Posterior cingulate gyrus (tissue), 11 donors: ENCODE measurements around the gene CCDC116.
"Not testable (repeated sequence)": the region's sequence is repeated elsewhere in the genome, so short reads cannot be mapped to it uniquely, and the experiment has no call there.

ENCODE experiments used
- DNase-seq, 10 donors: peaks; one replicate each; pipeline versions ENCODE4 v3.0.0 to v3.0.0-alpha.2; 2020 to 2021; ENCODE audit warnings: mixed read lengths in 3 of 10
- intact Hi-C: fragments of 100-400 bp; cut with DNase I; formaldehyde crosslinking; loops from one replicate; pipeline ENCODE4 v1.15.1; 2023

Gene CCDC116

DNA sequence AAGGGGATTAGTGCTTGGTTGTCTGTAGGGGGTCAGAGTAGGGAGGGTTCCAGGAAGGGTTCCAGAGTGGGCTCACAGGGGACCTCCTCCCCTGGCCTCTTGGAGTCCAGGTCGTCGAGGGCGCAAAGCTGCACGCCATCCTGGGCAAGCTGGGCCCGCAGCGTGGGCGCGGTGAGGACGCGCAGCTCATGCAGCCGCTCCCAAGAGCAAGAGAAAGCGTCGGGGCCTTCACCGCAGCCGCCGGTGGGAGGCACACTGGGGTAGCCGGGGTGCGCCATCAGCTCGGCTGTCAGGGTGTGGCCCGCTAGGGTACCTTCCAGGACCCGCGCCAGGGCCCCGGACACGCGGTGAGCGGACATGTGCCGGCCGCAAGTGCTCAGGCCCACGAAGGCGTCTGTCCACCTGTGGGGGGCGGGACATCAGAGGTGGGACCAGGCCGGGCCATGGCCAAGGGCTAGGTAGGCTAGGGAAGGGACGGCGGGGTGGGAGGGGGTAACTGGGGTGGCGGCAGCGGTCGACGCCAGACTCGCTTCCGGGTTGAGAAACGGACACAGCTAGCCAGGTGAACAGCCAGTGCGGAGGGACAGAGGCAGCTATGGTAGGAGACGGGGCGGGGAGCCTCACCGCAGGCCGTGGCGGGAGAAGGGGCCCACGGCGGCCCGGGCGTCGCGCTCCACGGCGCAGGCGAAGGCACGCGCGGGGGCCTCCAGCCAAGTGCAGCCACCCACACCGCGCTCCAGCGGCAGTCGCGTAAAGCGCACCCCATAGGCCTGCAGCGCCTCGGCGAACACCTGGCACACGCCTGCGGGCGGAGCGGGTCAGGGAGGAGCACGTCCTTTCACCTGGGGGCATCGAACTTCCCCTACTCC is 3.9 kb upstream of the CCDC116 start:
- DNase-seq = peak in 2 of 10 donors; percentile 61 to 85
- intact Hi-C loops = no loop called here

DNA sequence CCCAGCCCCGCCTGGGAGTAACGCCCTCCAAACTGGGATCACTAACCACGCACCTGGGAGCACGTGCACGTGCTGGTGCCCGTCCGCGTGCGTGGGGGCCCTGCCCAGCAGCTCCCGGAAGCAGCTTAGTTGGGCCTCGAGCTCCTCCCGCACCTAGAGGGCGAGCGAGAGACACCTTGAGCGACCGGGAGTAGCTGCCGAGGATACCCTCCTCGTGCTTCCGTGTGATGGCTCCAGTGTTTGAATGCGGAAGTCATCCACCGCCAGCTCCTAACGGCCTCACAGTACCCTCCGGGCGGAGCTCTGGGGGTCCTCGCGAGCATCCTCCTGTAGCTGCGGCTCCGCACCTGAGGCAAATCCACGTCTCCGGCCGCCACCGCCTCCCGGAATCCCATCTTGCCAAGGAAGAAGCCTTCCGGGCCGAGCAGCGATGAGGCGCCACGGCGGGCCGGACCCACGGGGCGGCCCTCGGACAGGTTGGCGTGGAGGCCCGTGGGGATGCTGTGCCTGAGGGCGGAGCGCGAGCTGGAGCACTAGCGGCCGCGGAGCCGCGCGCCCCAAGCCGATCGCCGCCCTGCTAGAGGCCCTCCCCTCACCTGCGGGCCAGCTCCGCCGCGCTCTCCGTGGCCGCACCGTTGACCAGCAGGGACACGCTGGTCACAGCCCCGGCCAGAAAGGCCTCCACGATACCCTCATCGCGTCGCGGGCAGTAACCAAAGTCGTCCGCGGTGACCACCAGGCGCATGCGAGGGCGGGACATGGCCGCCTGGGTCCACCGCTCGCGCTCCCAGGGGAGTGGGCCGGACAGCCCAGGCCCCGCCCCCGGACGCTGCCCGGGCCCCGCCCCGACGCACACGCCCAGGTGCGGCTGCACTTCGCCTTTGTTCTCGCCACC is 3.1 kb upstream of the CCDC116 start, which contains the start of gene YDJC:
TSS of gene YDJC (minus strand) at position 768 of the 895 bp plus-strand sequence. CDS start at position 760, 8 bp downstream.
- DNase-seq = peak in 9 of 10 donors; percentile 84 to 99 (median 92)
- intact Hi-C loops = no loop called here

DNA sequence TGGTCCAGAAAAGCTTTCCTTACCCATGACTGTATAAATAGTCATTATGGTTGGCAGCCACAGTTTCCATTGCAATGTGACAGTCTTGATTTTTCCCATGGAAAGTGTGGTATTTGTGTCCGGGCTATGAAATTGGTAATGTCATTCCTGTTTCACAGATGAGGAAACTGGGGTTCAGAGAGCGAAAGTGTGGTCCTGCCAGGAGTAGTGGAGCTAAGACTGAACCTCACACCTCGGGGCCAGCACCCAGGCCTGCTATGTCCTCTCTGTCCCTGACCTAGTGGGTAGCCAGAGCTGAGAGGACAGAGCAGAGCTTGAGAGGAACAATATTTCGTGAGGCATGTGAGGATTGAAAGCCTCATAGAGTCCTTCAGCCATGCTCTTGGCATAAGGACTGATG is 1.5 kb upstream of the CCDC116 start:
- intact Hi-C loops = no loop called here

DNA sequence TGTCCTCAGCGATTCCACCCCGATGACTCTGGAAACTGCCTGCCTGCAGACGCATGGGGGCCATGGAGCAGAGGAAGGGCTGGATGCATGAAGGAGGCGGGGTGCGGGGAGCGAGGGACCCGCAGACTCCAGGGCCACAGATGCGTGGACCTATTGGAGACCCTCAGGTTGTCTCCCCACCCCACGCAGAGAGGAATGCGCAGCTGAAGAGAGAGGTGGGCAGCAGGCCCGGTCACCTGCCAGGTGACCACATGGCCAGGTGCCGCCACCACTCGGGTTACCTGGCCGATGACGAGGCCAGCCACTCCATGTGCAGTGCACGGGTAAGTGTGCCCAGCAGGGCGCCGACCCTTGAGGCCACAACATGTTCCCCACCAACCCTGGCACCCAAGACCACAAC is 371 bp downstream of the CCDC116 start:
- intact Hi-C loops = no loop called here

More for the DNA sequence above, 1.5 kb upstream of the CCDC116 start:
- peak in 1 of 10 donors; percentile 36 for DNase-seq

DNA sequence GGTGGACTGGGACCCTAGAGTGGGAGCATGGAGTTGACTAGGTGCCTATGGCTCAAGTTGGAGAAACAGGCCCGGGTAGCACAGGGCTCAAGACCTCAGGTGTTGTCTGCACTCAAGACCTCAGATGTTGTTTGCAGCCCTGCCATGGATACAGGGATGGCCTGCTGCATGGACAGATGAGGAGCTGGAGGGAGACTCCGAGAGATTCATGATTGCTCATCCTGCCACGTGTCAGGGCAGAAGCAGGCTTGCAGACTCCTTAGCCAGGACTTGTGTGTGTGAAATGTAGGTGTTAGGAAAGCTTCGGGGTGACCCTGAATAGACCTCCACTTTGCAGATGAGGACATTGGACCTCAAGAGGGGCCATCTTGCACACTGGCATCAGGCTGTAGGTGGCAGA is 921 bp downstream of the CCDC116 start:
- DNase-seq = peak in 2 of 10 donors; percentile 7 to 18
- intact Hi-C loops = no loop called here

More for the DNA sequence above, 371 bp downstream of the CCDC116 start:
- DNase-seq = peak in 2 of 10 donors; percentile 44 to 72

DNA sequence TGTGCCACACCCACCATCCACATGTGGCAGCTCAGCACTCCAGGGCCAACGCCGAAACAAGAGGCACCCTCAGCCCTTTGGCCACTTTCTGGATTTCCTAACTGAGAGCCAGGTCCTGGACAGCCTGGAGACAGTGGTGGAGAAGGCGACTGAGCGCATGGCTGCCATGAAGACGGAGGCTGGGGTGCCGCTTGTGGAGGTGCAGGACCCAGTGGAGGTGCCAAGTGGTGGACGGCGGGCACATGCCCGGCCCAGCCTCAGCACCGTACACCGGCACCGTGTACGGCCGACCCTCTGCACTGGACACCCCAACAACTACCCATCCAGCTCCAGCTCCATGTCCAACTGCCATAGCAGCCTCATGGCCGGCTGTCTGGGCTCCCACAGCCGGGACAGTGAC is 1.5 kb downstream of the CCDC116 start:
- DNase-seq = peak in 2 of 10 donors; percentile 39 to 84
- intact Hi-C loops = no loop called here

DNA sequence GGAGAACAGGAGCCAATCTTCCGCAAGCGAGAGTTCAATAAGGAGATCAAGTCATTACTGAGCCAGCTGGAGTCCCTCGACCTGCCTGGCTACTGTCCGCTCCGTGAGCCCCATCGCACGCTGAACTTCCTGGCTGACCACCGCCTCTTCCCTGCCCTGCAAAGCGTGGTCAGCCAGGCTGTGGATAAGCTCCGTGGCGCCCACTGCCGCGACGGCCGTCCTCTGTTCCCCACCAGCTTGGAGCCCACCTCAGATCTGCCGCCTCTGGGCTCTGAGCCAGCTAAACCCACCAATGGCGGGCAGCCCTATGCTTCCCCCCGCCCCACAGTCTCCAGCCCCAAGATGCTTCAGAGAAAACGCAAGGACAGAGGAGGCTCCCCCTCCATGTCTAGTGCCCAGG is 2.3 kb downstream of the CCDC116 start:
- intact Hi-C loops = no loop called here
- DNase-seq = peak in 2 of 10 donors; percentile 65 to 67

DNA sequence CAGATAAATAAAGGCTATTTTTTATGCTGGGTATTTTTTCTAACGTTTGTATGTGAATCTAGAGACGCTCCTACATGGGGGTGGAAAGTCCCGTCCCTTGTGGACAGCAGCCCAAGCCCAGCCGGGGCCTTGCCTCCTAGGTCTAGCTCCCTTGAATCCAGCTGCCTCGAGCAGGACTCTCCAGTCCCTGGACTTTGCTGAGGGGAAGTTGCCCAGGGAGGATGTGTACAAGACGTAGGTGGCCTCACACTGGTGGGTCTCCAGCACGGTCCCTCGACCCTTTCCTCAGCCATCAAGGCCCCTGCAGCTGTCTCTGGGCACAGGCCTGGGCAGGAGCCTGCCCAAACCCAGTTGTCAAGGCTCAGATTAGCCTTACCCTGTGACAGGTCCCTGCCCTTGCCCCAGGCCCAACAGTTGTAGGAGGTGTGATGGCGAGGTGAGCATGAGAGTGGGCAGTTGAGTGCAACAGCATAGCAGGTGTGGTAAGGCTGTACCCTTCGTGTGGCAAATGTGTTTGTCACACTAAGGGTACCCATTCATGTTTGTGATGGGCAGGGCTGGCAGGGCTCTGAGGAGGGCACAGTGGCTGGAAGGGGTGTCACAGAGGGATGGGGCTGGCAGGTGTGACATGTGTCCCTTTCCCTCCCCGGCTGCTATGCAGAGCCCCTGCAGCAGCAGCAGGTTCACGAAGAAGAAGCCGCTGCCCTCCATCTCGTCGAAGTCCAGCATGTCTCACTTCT is 3.4 kb downstream of the CCDC116 start:
- peak in 2 of 10 donors; percentile 49 to 53 for DNase-seq
- intact Hi-C loops = no loop called here

DNA sequence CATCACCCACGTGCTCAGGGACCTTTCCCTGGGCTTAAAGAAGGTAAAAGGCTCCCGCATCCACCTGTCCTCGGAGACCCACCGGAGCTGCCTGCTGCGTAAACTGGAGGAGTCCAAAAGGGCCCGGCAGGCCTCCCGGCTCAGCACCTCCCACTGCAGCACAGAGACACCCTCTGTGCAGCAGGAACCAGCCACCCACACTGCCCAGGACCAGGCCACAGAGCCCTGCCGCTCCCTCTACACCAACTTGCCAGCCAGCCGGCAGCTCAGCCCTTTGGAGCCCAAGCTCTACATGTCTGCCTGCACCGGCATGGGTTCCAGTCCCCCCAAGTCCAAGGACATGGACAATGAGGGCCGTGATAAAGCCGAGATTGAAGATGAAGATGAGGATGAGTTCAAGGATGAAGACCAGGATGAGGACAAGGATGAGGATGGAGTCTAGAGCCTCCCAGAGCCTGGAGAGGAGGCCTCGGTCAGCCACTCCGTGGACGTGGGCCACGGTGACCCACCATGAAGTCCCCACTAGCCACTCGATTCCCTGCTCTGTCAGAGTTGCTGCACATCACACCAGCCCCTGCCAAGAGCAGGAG is 4.2 kb downstream of the CCDC116 start:
- DNase-seq = peak in 3 of 10 donors; percentile 39 to 83 (median 50)
- intact Hi-C loops = no loop called here

DNA sequence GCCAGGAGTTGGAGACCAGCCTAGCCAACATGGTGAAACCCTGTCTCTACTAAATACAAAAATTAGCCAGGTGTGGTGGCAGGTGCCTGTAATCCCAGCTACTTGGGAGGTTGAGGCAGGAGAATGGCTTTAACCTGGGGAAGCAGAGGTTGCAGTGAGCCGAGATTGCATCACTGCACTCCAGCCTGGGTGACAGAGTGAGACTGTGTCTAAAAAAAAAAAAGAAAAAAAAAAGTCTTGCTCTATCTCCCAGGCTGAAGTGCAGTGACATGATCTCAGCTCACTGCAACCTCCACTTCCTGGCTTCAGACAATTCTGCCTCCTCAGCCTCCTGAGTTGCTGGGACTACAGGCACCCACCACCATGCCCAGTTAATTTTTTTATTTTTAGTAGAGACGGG is 4.9 kb downstream of the CCDC116 start:
- DNase-seq = peak in 1 of 10 donors; percentile 3
- intact Hi-C loops = not testable (repeated sequence)

DNA sequence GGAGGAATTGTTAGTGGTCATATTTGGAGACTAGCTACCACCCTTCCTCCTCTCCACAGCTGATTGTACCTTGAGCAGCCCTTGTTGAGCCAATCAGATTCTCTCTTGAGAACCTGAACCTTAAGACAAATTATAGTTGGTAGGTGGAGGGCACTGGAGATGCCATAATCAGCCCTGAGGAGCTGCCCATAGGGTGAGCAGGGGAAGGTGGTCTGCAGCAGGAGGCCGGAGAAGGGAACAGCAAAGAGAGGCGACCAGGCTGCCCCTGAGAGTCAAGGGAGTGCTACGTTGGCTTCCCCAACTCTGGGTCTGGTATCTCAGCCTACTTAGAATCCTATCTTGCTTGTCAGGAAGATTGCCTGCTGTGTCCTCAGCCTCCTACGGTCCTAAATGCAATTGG is 6.8 kb downstream of the CCDC116 start:
- intact Hi-C loops = no loop called here
- DNase-seq = peak in 1 of 10 donors; percentile 6

DNA sequence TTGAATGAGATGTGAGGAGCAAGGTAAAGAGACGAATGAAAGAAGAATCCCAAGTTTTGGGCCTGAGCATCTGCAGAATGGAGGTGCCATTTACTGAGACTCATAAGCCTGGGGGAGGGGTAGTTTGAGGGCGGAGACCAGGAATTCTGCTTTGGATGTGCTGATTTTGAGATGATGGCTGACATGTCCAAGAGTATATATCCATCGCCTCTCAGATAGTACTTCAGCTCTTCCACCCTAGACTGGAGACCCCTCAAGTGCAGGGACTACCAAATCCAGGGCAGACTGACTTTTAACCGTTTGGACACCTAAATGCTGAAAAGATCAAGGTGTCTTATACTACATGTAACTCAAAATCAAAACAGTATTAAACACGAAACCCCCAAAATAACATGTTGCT is 8.2 kb downstream of the CCDC116 start:
- intact Hi-C loops = no loop called here
- no peak for DNase-seq

DNA sequence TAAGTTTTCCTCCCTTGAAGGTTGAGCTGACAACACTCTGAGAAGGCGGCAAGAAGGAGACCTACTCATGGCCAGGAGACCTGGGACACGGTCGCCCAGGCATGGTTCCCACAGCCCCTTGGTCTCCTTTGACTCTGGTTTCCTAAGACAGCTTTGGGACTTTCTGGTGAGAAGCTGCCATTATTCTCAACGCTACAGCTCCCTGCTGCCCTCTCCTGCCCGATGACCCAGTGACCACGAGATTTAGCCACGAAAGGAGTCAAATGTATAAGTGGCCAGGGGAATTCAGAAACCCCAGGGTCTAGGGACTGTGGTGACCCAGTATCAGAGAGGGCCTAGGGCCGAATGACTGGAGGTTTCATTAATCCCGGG is 8.8 kb downstream of the CCDC116 start:
- intact Hi-C loops = no loop called here
- DNase-seq = peak in 2 of 10 donors; percentile 23 to 44

DNA sequence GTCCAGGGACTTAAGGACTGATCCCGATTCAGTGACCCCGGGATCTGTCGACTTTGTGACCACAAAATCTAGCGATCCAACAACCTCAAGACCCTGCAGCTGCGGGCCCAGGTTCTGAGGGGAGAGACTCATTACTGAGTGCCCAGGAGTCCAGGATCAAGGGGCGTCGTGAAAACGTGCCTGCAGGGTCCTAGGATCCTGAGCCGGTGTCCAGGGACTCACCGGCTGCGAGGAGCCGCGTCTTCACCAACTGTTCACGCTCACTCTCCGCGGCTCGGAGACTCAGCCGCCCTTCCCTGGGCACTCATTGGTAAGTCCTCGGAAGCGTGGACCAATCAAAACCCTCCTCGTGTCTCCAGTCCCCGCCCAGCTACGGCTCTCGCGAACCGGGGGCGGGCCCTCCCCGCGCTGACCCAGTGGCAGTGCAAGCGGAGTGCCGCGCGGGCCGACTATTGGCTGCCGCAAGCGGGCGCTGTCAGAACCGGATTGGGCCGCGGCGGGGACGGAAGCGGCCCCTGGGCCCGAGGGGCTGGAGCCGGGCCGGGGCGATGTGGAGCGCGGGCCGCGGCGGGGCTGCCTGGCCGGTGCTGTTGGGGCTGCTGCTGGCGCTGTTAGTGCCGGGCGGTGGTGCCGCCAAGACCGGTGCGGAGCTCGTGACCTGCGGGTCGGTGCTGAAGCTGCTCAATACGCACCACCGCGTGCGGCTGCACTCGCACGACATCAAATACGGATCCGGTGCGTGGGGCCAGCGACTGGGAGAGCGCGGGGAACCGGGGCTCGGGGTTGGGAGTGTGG is 9.4 kb downstream of the CCDC116 start, which contains the start of gene SDF2L1:
TSS of gene SDF2L1 (plus strand) at position 514 of the 795 bp plus-strand sequence. CDS start at position 549, 35 bp downstream.
- DNase-seq = peak; percentile 95 to 100 (median 98)
- intact Hi-C loops = no loop called here

DNA sequence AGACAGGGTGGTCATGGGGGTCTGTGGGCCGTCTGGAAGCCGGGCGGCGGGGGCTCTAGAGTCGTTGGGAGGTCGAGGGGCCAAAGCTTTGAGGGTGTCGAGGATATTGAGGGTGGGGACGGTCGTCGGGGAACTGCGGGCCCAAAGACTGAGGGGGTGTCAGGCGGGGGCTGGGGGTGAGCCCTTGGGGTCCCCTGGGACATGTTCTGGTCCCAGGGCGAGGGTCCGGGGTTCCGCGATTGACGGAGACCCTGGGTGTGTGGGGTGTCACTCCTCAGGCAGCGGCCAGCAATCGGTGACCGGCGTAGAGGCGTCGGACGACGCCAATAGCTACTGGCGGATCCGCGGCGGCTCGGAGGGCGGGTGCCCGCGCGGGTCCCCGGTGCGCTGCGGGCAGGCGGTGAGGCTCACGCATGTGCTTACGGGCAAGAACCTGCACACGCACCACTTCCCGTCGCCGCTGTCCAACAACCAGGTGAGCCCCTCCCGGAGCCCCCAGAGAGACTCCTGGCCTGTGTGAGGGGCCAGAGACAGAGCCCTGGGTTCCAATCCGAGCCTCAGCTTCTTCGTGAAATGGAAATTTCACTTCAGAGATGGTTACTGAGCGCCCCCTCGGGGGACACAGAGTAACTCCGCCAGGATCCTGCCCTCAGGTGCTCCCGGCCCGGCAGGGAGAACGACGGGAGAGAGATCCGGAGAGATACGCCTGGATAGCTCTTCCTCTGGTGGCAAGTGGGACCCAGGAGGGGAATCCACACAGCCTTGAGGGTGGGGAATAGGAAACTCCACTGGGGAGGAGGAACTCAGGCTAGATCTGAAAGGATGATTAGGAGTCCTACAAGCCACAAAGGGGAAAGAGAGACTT is 10.3 kb downstream of the CCDC116 start:
- intact Hi-C loops = no loop called here
- DNase-seq = peak in 6 of 10 donors; percentile 37 to 91 (median 46)

DNA sequence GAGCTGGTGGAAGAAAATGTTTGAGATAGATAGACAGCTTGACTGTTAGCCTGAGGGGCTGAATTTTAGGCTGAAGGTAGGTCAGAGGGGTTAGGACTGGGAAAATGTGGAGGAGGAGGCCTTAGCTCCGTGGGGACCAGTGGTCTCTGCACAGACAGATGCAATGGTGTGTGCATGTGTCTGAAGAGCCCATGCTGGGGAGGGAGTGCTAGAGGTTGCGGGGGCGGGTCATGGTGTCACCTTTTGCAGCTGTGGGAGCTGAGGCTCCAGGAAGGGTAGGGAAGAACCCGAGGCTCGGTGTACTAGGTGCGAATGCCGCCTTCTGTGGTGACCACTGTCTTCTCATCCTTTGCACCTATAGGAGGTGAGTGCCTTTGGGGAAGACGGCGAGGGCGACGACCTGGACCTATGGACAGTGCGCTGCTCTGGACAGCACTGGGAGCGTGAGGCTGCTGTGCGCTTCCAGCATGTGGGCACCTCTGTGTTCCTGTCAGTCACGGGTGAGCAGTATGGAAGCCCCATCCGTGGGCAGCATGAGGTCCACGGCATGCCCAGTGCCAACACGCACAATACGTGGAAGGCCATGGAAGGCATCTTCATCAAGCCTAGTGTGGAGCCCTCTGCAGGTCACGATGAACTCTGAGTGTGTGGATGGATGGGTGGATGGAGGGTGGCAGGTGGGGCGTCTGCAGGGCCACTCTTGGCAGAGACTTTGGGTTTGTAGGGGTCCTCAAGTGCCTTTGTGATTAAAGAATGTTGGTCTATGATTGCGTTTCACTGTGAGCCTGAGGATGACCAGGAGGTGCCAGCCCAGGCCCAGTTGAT is 11.2 kb downstream of the CCDC116 start:
- intact Hi-C loops = no loop called here
- DNase-seq = no peak

DNA sequence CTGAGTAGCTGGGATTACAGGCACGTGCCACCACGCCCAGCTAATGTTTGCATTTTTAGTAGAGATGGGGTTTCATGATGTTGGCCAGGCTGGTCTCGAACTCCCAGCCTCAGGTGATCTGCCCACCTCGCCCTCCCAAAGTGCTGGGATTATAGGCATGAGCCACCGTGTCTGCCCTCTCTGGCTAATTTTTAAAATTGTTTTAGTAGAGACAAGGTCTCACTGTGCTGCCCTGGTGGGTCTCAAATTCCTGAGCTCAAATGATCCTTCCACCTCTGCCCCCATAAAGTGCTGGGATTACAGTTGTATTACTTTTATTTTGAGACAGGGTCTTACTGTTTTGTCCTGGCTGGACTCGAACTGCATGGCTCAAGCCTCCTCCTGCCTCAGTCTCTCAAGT is 13.0 kb downstream of the CCDC116 start:
- intact Hi-C loops, DNase-seq: not testable (repeated sequence)
